Breast epithelium (tissue), 4 donors: ENCODE data around the gene MX2. TPM values are rescaled to one million over a fixed set of nuclear protein-coding genes. Genes with fewer than 3 reads are reported as not detected.

Experiments
- DNase-seq, 2 donors: peaks; one replicate each; pipeline ENCODE4 v3.0.0-alpha.2; 2019; ENCODE audit warnings: low spot score in 2 of 2
- H3K27ac ChIP-seq, 2 donors: fragments of 200-600 bp; sonication (generic) in 1 of 2; one replicate each; pipeline ENCODE4 v1.5.1; 2016 to 2019; ENCODE audit warnings: mild to moderate bottlenecking in 1 of 2
- H3K27me3 ChIP-seq, 2 donors: fragments of 200-600 bp; sonication (generic) in 1 of 2; one replicate each; pipeline versions ENCODE4 v1.5.1 to v1.6.0; 2017 to 2019; ENCODE audit warnings: control low read depth in 1 of 2, mild to moderate bottlenecking in 1 of 2
- H3K36me3 ChIP-seq: fragments of 200-600 bp; one replicate; pipeline ENCODE4 v1.5.1; 2019
- H3K4me1 ChIP-seq, 2 donors: fragments of 200-600 bp; sonication (generic); one replicate each; pipeline ENCODE4 v1.5.1; 2016 to 2019; ENCODE audit warnings: control low read depth in 1 of 2
- H3K4me3 ChIP-seq, 3 donors: fragments of 200-600 bp; sonication (generic); 1 replicate in 2 of 3; 2 replicates in 1 of 3; pipeline ENCODE4 v1.5.1; 2016 to 2019; ENCODE audit warnings: mild to moderate bottlenecking in 3 of 3, moderate library complexity in 2 of 3
- H3K9me3 ChIP-seq, 2 donors: fragments of 200-600 bp; sonication (generic) in 1 of 2; one replicate each; pipeline ENCODE4 v1.5.1; 2016 to 2019; ENCODE audit warnings: control low read depth in 1 of 2
- CTCF ChIP-seq, 3 donors: fragments of 450-650 bp; IDR thresholded peaks; one replicate each; pipeline ENCODE4 v1.5.1; 2016 to 2017; ENCODE audit warnings: antibody characterized with exemption in 3 of 3, mild to moderate bottlenecking in 3 of 3, moderate library complexity in 3 of 3
- POLR2A ChIP-seq: fragments of 450-650 bp; IDR thresholded peaks from one replicate; pipeline ENCODE4 v1.6.1; 2016; ENCODE audit warnings: antibody characterized with exemption, mild to moderate bottlenecking, moderate library complexity
- POLR2AphosphoS5 ChIP-seq, 3 donors: sonication (generic); formaldehyde crosslinking; IDR thresholded peaks; one replicate each; pipeline ENCODE4 v1.6.1; 2017; ENCODE audit warnings: antibody characterized with exemption in 3 of 3
- intact Hi-C: fragments of 100-400 bp; cut with DNase I; formaldehyde crosslinking; loops from one replicate; pipeline ENCODE4 v1.15.1; 2023; ENCODE audit warnings: low total_unique reads
- total RNA-seq, 3 donors: library from RNA; depleted of rRNA; stranded (reverse); fragments of >200 nt; gene quantifications; one replicate each; pipeline ENCODE4 v1.1.0, GENCODE V29; 2016

MX2 gene
- total RNA-seq, 3 donors from 2014 or later: 8.9 to 31.5 (median 29.4) TPM

GRCh38 chr21:41429305-41429704, 67.5 kb downstream of the MX2 start:
- Histone ChIP-seq H3K4me3 (no peak overlapping the region), H3K36me3 (no peaks in the 10 kb centered on the region), H3K27ac (no peak overlapping the region), H3K4me1 (no peaks in the 10 kb centered on the region), H3K27me3 (no peaks in the 10 kb centered on the region), H3K9me3 (no peaks in the 10 kb centered on the region)
- DNase-seq: no peak
- TF ChIP-seq CTCF (IDR thresholded peaks at IDR 0.05) (no peak), POLR2AphosphoS5 (IDR thresholded peaks at IDR 0.05) (no peak), POLR2A (no peak)
- intact Hi-C loops: no loop called here

- intact Hi-C loops: no loop called here
- TF ChIP-seq POLR2A (no peak), POLR2AphosphoS5 (IDR thresholded peaks at IDR 0.05) (no peak), CTCF (IDR thresholded peaks at IDR 0.05) (no peak)
- H3K9me3 ChIP-seq: peaks cover 0 to 3% of the 10 kb centered on the region in 2 donors
- H3K4me1 ChIP-seq: no peaks in the 10 kb centered on the region
- no peak overlapping the region for H3K4me3 ChIP-seq
- H3K36me3 ChIP-seq: no peaks in the 10 kb centered on the region
- H3K27me3 ChIP-seq: no peaks in the 10 kb centered on the region
- DNase-seq: no peak
- H3K27ac ChIP-seq: no peak overlapping the region
Measured at GRCh38 chr21:41429925-41430491, 68.2 kb downstream of the MX2 start.

GRCh38 chr21:41431788-41432548, 70.1 kb downstream of the MX2 start:
- H3K9me3 ChIP-seq: peaks cover 0 to 4% of the 10 kb centered on the region in 2 donors
- TF ChIP-seq POLR2A: no peak
- H3K4me3 ChIP-seq: no peak overlapping the region
- no peak for DNase-seq
- intact Hi-C loops: no loop called here
- no peaks in the 10 kb centered on the region for H3K27me3 ChIP-seq
- H3K27ac ChIP-seq: no peak overlapping the region
- H3K36me3 ChIP-seq: peaks cover 6% of the 10 kb centered on the region
- H3K4me1 ChIP-seq: no peaks in the 10 kb centered on the region

- H3K9me3 ChIP-seq: peaks cover 0 to 4% of the 10 kb centered on the region in 2 donors
- intact Hi-C loops: no loop called here
- no peak overlapping the region for H3K27ac ChIP-seq
- no peak overlapping the region for H3K4me3 ChIP-seq
- H3K27me3 ChIP-seq: no peaks in the 10 kb centered on the region
- no peak for DNase-seq
- no peak for TF ChIP-seq POLR2AphosphoS5 (IDR thresholded peaks at IDR 0.05)
- no peak for TF ChIP-seq POLR2A
- no peak for TF ChIP-seq CTCF (IDR thresholded peaks at IDR 0.05)
- H3K4me1 ChIP-seq: no peaks in the 10 kb centered on the region
- H3K36me3 ChIP-seq: peaks cover 12% of the 10 kb centered on the region
Measured at GRCh38 chr21:41432562-41433460, 71.0 kb downstream of the MX2 start.

GRCh38 chr21:41433566-41433965, 71.7 kb downstream of the MX2 start:
- Histone ChIP-seq H3K9me3 (peaks cover 0 to 4% of the 10 kb centered on the region in 2 donors), H3K27ac (no peak overlapping the region), H3K4me3 (no peak overlapping the region), H3K4me1 (no peaks in the 10 kb centered on the region), H3K27me3 (no peaks in the 10 kb centered on the region), H3K36me3 (peaks cover 12% of the 10 kb centered on the region)
- no peak for DNase-seq
- intact Hi-C loops: no loop called here
- TF ChIP-seq CTCF (IDR thresholded peaks at IDR 0.05) (no peak), POLR2A (no peak), POLR2AphosphoS5 (IDR thresholded peaks at IDR 0.05) (no peak)
